Lung (tissue), 12 donors: ENCODE results near the gene FHAD1. TPM values are rescaled to one million over a fixed set of nuclear protein-coding genes. Genes with fewer than 3 reads are reported as not detected.

ENCODE experiments used
- ATAC-seq: fragments of 200-7000 bp; cut with Tn5 transposase; one replicate; pipeline ENCODE4 v1.9.1; 2020; ENCODE audit warnings: moderate number of reproducible peaks; ENCODE audit not compliant: insufficient read depth, low FRiP score
- DNase-seq, 3 donors: peaks; one replicate each; pipeline ENCODE4 v3.0.0-alpha.2; 2013 to 2017
- H3K27ac ChIP-seq, 2 donors: one replicate each; pipeline ENCODE4 v1.5.1; 2013; ENCODE audit warnings: mild to moderate bottlenecking in 2 of 2, moderate library complexity in 2 of 2, control low read depth in 1 of 2, inconsistent platforms in 1 of 2, low read depth in 1 of 2, low read length in 1 of 2
- H3K27me3 ChIP-seq, 3 donors: one replicate each; pipeline ENCODE4 v1.5.1; 2013; ENCODE audit warnings: low read length in 2 of 3; ENCODE audit not compliant: control insufficient read depth in 3 of 3, insufficient read depth in 3 of 3
- H3K36me3 ChIP-seq, 4 donors: one replicate each; pipeline ENCODE4 v1.5.1; 2013; ENCODE audit warnings: low read length in 4 of 4, mild to moderate bottlenecking in 1 of 4, moderate library complexity in 1 of 4; ENCODE audit not compliant: control insufficient read depth in 4 of 4, insufficient read depth in 4 of 4
- H3K4me1 ChIP-seq, 5 donors: one replicate each; pipeline ENCODE4 v1.5.1; 2013; ENCODE audit warnings: low read length in 5 of 5, mild to moderate bottlenecking in 2 of 5, moderate library complexity in 1 of 5; ENCODE audit not compliant: control insufficient read depth in 5 of 5, insufficient read depth in 5 of 5
- H3K4me3 ChIP-seq: one replicate; pipeline ENCODE4 v1.5.1; 2013; ENCODE audit warnings: mild to moderate bottlenecking, control low read depth, moderate library complexity
- H3K9ac ChIP-seq, 2 donors: one replicate each; pipeline ENCODE4 v1.5.1; 2013; ENCODE audit warnings: low read length in 2 of 2, control low read depth in 1 of 2; ENCODE audit not compliant: insufficient read depth in 1 of 2
- H3K9me3 ChIP-seq, 4 donors: one replicate each; pipeline ENCODE4 v1.5.1; 2013; ENCODE audit warnings: low read length in 3 of 4, mild to moderate bottlenecking in 1 of 4, moderate library complexity in 1 of 4; ENCODE audit not compliant: control insufficient read depth in 4 of 4, insufficient read depth in 3 of 4
- CTCF ChIP-seq: IDR thresholded peaks from 2 replicates; pipeline ENCODE4 v1.5.1; 2012; ENCODE audit warnings: mild to moderate bottlenecking; ENCODE audit errors: control extremely low read depth, extremely low read depth
- WGBS, 2 donors: extraction: QIAGEN DNeasy Blood & Tissue Kit; methylation state at CpG; one replicate each; pipeline ENCODE4 v1.1.7; 2013; 5-methylcytosine and 5-hydroxymethylcytosine counted together
- polyA plus RNA-seq, 2 donors: library from polyadenylated mRNA; stranded (reverse); fragments of 200-250 nt; gene quantifications; one replicate each; pipeline ENCODE4 v1.2.1, GENCODE V29; 2013
- total RNA-seq, 2 donors: library from RNA; depleted of rRNA in 1 of 2; stranded (reverse); fragments of >200 nt in 1 of 2; gene quantifications; one replicate each; pipeline ENCODE4 v1.2.1, GENCODE V29; 2014 to 2021
- donor health status: control.
- donor health status: control.
- donor health status: Bipolar disorder and iron deficiency.
- donor health status: healthy.
- donor health status: DM: yes; HTN: yes; CAD: no.

FHAD1 gene
- total and polyA plus RNA-seq, 4 donors = 4.4 to 25.9 (median 9.2) TPM

- H3K9me3 ChIP-seq = no peaks in the 10 kb centered on the region
- H3K36me3 ChIP-seq = no peaks in the 10 kb centered on the region
- ATAC-seq = no peak
- no peak for DNase-seq
- H3K27me3 ChIP-seq = peaks cover 0 to 2% (median 0%) of the 10 kb centered on the region in 3 donors
- peaks cover 0 to 10% (median 0%) of the 10 kb centered on the region in 5 donors for H3K4me1 ChIP-seq
- TF ChIP-seq CTCF = no peak
- H3K9ac ChIP-seq = no peak overlapping the region
- 93 to 94% methylated on average over 8 of the region's 8 CpGs for WGBS, 2 donors
- H3K27ac ChIP-seq = no peak overlapping the region
- H3K4me3 ChIP-seq = no peak overlapping the region
Observed at GRCh38 chr1:15442119-15442518, 195.1 kb downstream of the FHAD1 start.

- DNase-seq (no peak), ATAC-seq (no peak)
- Histone ChIP-seq H3K4me1 (peaks cover 0 to 10% (median 0%) of the 10 kb centered on the region in 5 donors), H3K9ac (no peak overlapping the region), H3K27ac (no peak overlapping the region), H3K27me3 (peaks cover 0 to 6% (median 0%) of the 10 kb centered on the region in 3 donors), H3K9me3 (no peaks in the 10 kb centered on the region), H3K36me3 (no peaks in the 10 kb centered on the region), H3K4me3 (no peak overlapping the region)
- WGBS, 2 donors = 86 to 91% methylated on average over 5 of the region's 5 CpGs
- no peak for TF ChIP-seq CTCF
Observed at GRCh38 chr1:15442759-15443158, 195.7 kb downstream of the FHAD1 start.

- Histone ChIP-seq H3K9me3 (no peaks in the 10 kb centered on the region), H3K36me3 (no peaks in the 10 kb centered on the region), H3K9ac (no peak overlapping the region), H3K4me1 (peaks cover 0 to 10% (median 0%) of the 10 kb centered on the region in 5 donors), H3K27me3 (peaks cover 0 to 6% (median 0%) of the 10 kb centered on the region in 3 donors), H3K4me3 (no peak overlapping the region), H3K27ac (no peak overlapping the region)
- TF ChIP-seq CTCF = no peak
- ATAC-seq (no peak), DNase-seq (no peak)
- 57 to 78% methylated on average over 5 of the region's 5 CpGs for WGBS, 2 donors
Observed at GRCh38 chr1:15443281-15443680, 196.3 kb downstream of the FHAD1 start.
